ENCODE data around the gene PNRC1. TPM values are rescaled to one million over a fixed set of nuclear protein-coding genes. Genes with fewer than 3 reads are reported as not detected.
A peak's percentile ranks its signal among the peaks of the same experiment; 100 is the strongest.

The PNRC1 gene
- total and polyA plus RNA-seq, 8 donors, result 30.2 to 170 (median 115) TPM

GRCh38 chr6:89098461-89098860 is 17.9 kb downstream of the PNRC1 start:
- WGBS, 2 donors, result 90 to 93% methylated on average over 8 of the region's 8 CpGs
- Histone ChIP-seq H3K4me3 (no peak overlapping the region), H3K9me3 (no peaks in the 10 kb centered on the region), H3K36me3 (no peaks in the 10 kb centered on the region), H3K27ac (no peak overlapping the region), H3K27me3 (no peaks in the 10 kb centered on the region), H3K4me1 (no peaks in the 10 kb centered on the region)
- intact Hi-C loops (cut with DNase I), result no loop called here
- DNase-seq, result no peak
- no peak for ATAC-seq
- TF ChIP-seq CTCF (IDR thresholded peaks at IDR 0.05), result no peak
- FAIRE-seq, result no peak

GRCh38 chr6:89100114-89100513 is 19.6 kb downstream of the PNRC1 start:
- no peak overlapping the region for H3K4me3 ChIP-seq
- H3K4me1 ChIP-seq, result no peaks in the 10 kb centered on the region
- no peak for FAIRE-seq
- no peak overlapping the region for H3K27ac ChIP-seq
- H3K27me3 ChIP-seq, result no peaks in the 10 kb centered on the region
- 78 to 90% methylated on average over 2 of the region's 2 CpGs for WGBS, 2 donors
- no peak for ATAC-seq
- no peak for TF ChIP-seq CTCF (IDR thresholded peaks at IDR 0.05)
- no peak for DNase-seq
- H3K36me3 ChIP-seq, result no peaks in the 10 kb centered on the region
- intact Hi-C loops (cut with DNase I), result no loop called here
- no peaks in the 10 kb centered on the region for H3K9me3 ChIP-seq

GRCh38 chr6:89110284-89110683 is 29.7 kb downstream of the PNRC1 start:
- DNase-seq (no peak), FAIRE-seq (no peak), ATAC-seq (no peak)
- Histone ChIP-seq H3K9me3 (no peaks in the 10 kb centered on the region), H3K4me3 (no peak overlapping the region), H3K4me1 (no peaks in the 10 kb centered on the region), H3K36me3 (no peaks in the 10 kb centered on the region), H3K27ac (no peak overlapping the region), H3K27me3 (no peaks in the 10 kb centered on the region)
- intact Hi-C loops (cut with DNase I), result loop anchor here in 1 of 3 donors (10.0 kb wide), 1 partner anchor 135 kb away; no protein-coding TSS in a partner anchor
- no peak for TF ChIP-seq CTCF (IDR thresholded peaks at IDR 0.05)
- WGBS, 2 donors, result 94% methylated on average over 3 of the region's 3 CpGs

- H3K36me3 ChIP-seq, result no peaks in the 10 kb centered on the region
- intact Hi-C loops (cut with DNase I), result loop anchor here in 1 of 3 donors (10.0 kb wide), 1 partner anchor 133 kb away; no protein-coding TSS in a partner anchor
- DNase-seq (no peak), ATAC-seq (no peak), FAIRE-seq (no peak)
- WGBS, 2 donors, result 97 to 99% methylated on average over 9 of the region's 9 CpGs
- H3K4me1 ChIP-seq, result no peaks in the 10 kb centered on the region
- no peak overlapping the region for H3K4me3 ChIP-seq
- H3K27ac ChIP-seq, result no peak overlapping the region
- no peaks in the 10 kb centered on the region for H3K9me3 ChIP-seq
- H3K27me3 ChIP-seq, result no peaks in the 10 kb centered on the region
- TF ChIP-seq CTCF (IDR thresholded peaks at IDR 0.05), result no peak
Measured at GRCh38 chr6:89111933-89112332, 31.4 kb downstream of the PNRC1 start.

GRCh38 chr6:89116702-89117101 is 36.2 kb downstream of the PNRC1 start:
- intact Hi-C loops (cut with DNase I), result loop anchor here in 1 of 3 donors (10.0 kb wide), 1 partner anchor 128 kb away; no protein-coding TSS in a partner anchor
- FAIRE-seq, result no peak
- 64 to 65% methylated on average over 6 of the region's 6 CpGs for WGBS, 2 donors
- Histone ChIP-seq H3K4me1 (no peaks in the 10 kb centered on the region), H3K4me3 (peak overlapping the region in 3 of 4 donors; percentile 55 to 75 (median 58)), H3K36me3 (no peaks in the 10 kb centered on the region), H3K9me3 (no peaks in the 10 kb centered on the region), H3K27ac (no peak overlapping the region), H3K27me3 (no peaks in the 10 kb centered on the region)
- ATAC-seq, result no peak
- no peak for TF ChIP-seq CTCF (IDR thresholded peaks at IDR 0.05)
- DNase-seq, result no peak
